AG09309 (cell line): ENCODE data around the gene GPR180.

Source experiments
- DNase-seq: peaks from one replicate; pipeline ENCODE4 v3.0.0-alpha.2; 2010; ENCODE audit warnings: low read depth
- H3K4me3 ChIP-seq: 2 replicates; pipeline ENCODE4 v1.5.1; 2011; ENCODE audit warnings: mild to moderate bottlenecking, low read depth, low read length, moderate library complexity; ENCODE audit not compliant: control insufficient read depth
- TF ChIP-seq, protein P1 (sequence below): IDR thresholded peaks from 2 replicates; pipeline ENCODE4 v1.5.1; 2011; ENCODE audit warnings: mild to moderate bottlenecking, low read depth, low read length, inconsistent platforms; ENCODE audit not compliant: insufficient read depth, control insufficient read depth; ENCODE audit errors: missing control alignments

GPR180 gene

DNA sequence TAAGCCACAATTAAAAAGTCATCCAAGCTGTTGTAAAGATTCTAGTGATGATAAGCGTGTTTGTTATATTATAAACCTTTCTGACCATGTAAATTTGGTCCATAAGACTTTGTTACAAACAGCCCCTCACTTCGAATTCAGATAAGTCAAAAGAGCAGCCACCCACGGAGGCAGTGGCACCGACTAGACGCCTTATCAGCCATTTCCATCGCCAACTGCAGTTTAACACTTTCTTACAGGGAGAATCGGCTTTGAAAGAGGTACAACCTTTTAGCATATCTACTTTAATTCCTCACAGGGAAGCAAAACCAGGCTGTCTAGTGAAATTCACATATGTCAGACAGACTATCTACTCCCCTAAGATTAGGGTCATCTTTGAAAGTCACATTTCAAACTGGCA, 63.2 kb downstream of the GPR180 start:
- no peak for DNase-seq
- TF ChIP-seq, protein P1, sequence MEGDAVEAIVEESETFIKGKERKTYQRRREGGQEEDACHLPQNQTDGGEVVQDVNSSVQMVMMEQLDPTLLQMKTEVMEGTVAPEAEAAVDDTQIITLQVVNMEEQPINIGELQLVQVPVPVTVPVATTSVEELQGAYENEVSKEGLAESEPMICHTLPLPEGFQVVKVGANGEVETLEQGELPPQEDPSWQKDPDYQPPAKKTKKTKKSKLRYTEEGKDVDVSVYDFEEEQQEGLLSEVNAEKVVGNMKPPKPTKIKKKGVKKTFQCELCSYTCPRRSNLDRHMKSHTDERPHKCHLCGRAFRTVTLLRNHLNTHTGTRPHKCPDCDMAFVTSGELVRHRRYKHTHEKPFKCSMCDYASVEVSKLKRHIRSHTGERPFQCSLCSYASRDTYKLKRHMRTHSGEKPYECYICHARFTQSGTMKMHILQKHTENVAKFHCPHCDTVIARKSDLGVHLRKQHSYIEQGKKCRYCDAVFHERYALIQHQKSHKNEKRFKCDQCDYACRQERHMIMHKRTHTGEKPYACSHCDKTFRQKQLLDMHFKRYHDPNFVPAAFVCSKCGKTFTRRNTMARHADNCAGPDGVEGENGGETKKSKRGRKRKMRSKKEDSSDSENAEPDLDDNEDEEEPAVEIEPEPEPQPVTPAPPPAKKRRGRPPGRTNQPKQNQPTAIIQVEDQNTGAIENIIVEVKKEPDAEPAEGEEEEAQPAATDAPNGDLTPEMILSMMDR, result no peak
- no peak overlapping the region for H3K4me3 ChIP-seq

DNA sequence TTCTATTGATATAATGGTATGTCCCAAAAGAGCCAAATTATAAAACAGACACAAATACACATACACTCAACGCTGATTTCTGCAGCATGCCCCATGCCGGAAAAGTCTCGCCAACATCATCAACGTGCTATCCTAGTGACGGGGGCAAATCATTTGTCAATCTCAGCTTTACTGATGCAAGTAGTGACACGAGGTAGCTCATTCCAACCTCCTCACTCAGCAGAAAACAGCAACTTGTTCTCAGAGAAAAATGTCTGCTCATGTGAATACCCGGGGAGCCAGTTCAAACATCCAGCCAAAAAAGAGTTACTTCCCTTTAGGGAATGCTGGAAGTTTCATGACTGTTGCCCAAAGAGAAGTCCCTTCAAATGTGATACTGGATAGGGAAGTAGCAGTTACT, 64.4 kb downstream of the GPR180 start:
- no peak for DNase-seq
- TF ChIP-seq, protein P1, result no peak
- H3K4me3 ChIP-seq, result no peak overlapping the region

DNA sequence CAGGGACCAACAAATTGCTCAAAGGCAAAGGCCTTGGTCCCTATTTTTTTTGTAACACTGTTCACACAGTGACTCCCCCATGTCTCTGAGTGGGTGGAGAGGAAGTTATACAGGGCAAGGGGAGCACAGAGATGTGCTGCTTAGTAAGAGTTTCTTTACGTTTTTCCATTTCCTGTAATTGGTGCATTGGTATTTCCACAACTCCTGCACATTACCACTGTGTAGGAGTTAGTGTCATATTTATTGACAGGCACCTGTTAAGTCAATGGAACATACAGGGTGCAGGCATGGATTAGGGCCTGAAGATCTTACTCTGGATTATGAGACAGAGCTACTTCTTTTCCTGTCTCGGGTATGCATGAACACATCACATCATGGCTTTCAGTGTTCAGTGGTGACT, 65.5 kb downstream of the GPR180 start:
- no peak for DNase-seq
- TF ChIP-seq, protein P1, result no peak
- no peak overlapping the region for H3K4me3 ChIP-seq

DNA sequence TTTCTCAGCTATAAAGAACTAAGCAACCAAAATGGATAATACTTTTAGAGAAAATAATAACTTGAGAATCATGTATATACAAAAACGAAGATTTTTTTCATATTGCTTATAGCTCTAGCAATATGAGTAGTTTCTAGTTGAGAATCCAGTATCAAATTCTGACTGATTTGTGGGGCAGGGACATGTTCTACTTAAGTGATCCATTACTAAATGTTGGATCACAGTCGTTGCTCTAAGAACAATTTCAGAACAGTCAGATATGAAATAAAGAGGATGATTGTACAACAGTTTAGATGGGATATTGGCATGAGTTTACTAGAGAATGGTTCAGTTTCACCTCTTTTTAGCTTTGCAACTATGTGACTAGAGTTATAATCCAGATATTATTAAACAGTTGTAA, 70.7 kb downstream of the GPR180 start:
- DNase-seq, result no peak
- TF ChIP-seq, protein P1, result no peak
- H3K4me3 ChIP-seq, result no peak overlapping the region

DNA sequence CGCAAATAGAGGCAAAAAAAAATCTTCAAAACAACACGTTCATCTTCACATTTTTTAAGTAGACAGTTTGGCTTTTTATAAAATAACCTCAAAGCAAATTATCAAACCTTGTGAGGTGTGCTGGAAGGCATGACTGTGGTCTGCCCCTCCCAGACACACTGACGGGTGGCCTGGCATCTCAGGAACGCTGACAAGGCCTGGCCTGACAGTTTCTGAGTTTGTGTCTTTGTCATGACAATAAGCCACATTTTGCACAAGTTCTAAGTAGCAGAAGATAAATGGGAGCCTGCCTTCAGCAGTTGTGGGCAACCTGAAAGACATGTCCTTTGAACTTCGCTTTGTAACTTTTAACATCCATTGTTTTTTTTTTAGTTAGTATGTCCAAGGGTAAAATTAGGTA, 72.2 kb downstream of the GPR180 start:
- no peak overlapping the region for H3K4me3 ChIP-seq
- TF ChIP-seq, protein P1, result no peak
- no peak for DNase-seq

DNA sequence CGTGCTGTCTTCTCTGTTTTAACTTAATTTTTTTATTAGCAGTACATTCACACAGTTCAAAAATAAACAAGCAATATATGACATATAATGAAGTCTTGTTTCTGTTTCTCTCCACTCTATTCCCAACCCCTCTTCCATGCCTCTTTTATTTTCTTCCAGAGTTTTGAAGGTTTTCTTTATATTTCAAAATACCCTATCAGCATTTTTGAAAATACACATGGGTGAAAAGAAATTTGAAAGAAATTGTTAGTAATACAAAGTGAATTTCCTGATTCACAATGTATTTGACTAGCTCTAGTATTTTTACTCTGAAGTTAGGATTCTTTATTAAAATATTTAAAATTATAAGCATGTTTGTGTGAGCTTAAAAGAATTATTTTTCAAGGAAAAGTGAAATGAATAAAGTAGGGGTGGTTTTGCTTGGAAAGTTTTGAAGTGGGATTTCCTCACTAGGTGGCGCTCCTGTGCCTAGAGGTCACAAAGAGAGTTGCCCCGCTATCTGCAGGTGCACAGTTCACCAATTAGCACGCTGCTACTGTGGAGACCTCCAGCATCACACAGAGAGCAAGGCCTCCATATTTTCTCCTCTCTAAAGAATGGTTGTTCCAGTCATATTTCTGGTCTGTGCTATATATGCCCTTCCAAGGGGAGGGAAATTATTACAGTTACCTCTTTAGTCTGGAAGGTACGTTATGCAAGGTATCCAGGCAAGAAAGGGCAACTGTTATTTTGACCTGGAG, 73.1 kb downstream of the GPR180 start:
- no peak for DNase-seq
- no peak overlapping the region for H3K4me3 ChIP-seq
- TF ChIP-seq, protein P1, result peak; percentile 72

DNA sequence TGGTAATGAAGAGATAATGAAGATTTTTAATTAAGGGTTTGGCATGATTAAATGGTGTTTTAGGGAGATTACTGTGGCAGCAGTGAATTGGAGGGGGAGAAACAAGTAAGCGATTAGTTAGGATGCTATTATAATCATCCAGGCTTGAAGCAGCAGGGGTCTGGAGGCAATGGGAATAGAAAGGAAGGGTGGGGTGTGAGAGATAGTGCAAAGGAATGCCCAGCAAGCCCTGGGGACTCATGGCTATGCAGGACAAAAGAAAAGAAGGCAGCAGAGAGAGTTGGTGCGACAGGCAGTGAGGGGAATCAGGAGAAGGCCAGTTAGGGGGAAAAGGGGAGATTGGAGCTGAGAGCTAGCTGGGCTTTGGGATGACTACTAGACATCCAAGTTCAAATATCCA, 76.1 kb downstream of the GPR180 start:
- TF ChIP-seq, protein P1, result no peak
- no peak overlapping the region for H3K4me3 ChIP-seq
- no peak for DNase-seq
